Measurements from ENCODE around the gene DDX27. TPM values are rescaled to one million over a fixed set of nuclear protein-coding genes. Genes with fewer than 3 reads are reported as not detected.

DDX27 gene
- total and polyA plus RNA-seq, 9 of the 15 experiments (the other 6 are each of a cell fraction or from before 2014, with no cell fraction given) = 17.9 to 79.3 (median 57.0) TPM

- TF ChIP-seq FOXA1 (IDR thresholded peaks at IDR 0.05; ENCODE audit: borderline replicate concordance) = no peak
- TF ChIP-seq ZNF707 (CRISPR knock-in tag; conservative IDR thresholded peaks at IDR 0.05) = no peak
- TF ChIP-seq, protein P1, sequence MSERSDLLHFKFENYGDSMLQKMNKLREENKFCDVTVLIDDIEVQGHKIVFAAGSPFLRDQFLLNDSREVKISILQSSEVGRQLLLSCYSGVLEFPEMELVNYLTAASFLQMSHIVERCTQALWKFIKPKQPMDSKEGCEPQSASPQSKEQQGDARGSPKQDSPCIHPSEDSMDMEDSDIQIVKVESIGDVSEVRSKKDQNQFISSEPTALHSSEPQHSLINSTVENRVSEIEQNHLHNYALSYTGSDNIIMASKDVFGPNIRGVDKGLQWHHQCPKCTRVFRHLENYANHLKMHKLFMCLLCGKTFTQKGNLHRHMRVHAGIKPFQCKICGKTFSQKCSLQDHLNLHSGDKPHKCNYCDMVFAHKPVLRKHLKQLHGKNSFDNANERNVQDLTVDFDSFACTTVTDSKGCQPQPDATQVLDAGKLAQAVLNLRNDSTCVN (CRISPR knock-in tag; IDR thresholded peaks at IDR 0.05) = no peak
- no peak for TF ChIP-seq RCOR1 (IDR thresholded peaks at IDR 0.05; ENCODE audit: borderline replicate concordance in 1 of 2, low read depth in 2 of 2, low read length in 2 of 2)
- no peak for TF ChIP-seq CHD4 (IDR thresholded peaks at IDR 0.05; ENCODE audit: insufficient read depth, insufficient replicate concordance, low read depth, low read length, poor library complexity, severe bottlenecking)
- no peak for TF ChIP-seq CBX5 (IDR thresholded peaks at IDR 0.05; ENCODE audit: borderline replicate concordance, low read depth)
- 0 out of 2 replicates have a peak, but pooled peaks have one; percentile 67 for TF ChIP-seq SREBF1 (IDR thresholded peaks at IDR 0.05; ENCODE audit: borderline replicate concordance, low read depth, low read length)
- TF ChIP-seq SAP30 (IDR thresholded peaks at IDR 0.05; ENCODE audit: borderline replicate concordance, insufficient read depth, low read depth, low read length, poor library complexity, severe bottlenecking) = peak; percentile 71
- TF ChIP-seq ZNF561 (CRISPR knock-in tag; conservative IDR thresholded peaks at IDR 0.05) = no peak
- TF ChIP-seq SIN3A (IDR thresholded peaks at IDR 0.05; ENCODE audit: borderline replicate concordance in 2 of 2, control insufficient read depth in 1 of 2, low read depth in 2 of 2, low read length in 2 of 2) = peak in 1 of 2 experiments; percentile 60; a peak in 1 of 4 replicates
- no peak for TF ChIP-seq TAF15 (IDR thresholded peaks at IDR 0.05; ENCODE audit: low read depth, low read length)
- TF ChIP-seq PTRF (tag; IDR thresholded peaks at IDR 0.05) = no peak
- TF ChIP-seq ZKSCAN1 (IDR thresholded peaks at IDR 0.05; ENCODE audit: low read depth, low read length) = no peak
- TF ChIP-seq ETS1 (conservative IDR thresholded peaks at IDR 0.05; ENCODE audit: control insufficient read depth, low read depth, low read length) = peak; percentile 99
- no peak for TF ChIP-seq PATZ1 (CRISPR knock-in tag; IDR thresholded peaks at IDR 0.05; ENCODE audit: borderline replicate concordance)
- peak in 1 of 2 experiments; percentile 42; a peak in 2 of 4 replicates for TF ChIP-seq UBTF (IDR thresholded peaks at IDR 0.05; ENCODE audit: borderline replicate concordance in 1 of 2, low read depth in 2 of 2, low read length in 2 of 2)
Observed at GRCh38 chr20:49187851-49188641, 31.2 kb upstream of the DDX27 start, which contains the start of gene STAU1 (continued).
